PC-9 (cell line): ENCODE results near the gene MAP3K13.

ENCODE experiments used
- EZH2 ChIP-seq: fragments of 200-600 bp; sonication (generic); IDR thresholded peaks from 2 replicates; pipeline ENCODE4 v1.8.0; 2017; ENCODE audit warnings: antibody characterized with exemption, low read depth
- TF ChIP-seq, protein P1 (sequence below): fragments of 200-600 bp; sonication (generic); conservative IDR thresholded peaks from 2 replicates; pipeline ENCODE4 v1.6.1; 2017; ENCODE audit warnings: mixed run types, antibody characterized with exemption, mild to moderate bottlenecking, moderate library complexity

DNA sequence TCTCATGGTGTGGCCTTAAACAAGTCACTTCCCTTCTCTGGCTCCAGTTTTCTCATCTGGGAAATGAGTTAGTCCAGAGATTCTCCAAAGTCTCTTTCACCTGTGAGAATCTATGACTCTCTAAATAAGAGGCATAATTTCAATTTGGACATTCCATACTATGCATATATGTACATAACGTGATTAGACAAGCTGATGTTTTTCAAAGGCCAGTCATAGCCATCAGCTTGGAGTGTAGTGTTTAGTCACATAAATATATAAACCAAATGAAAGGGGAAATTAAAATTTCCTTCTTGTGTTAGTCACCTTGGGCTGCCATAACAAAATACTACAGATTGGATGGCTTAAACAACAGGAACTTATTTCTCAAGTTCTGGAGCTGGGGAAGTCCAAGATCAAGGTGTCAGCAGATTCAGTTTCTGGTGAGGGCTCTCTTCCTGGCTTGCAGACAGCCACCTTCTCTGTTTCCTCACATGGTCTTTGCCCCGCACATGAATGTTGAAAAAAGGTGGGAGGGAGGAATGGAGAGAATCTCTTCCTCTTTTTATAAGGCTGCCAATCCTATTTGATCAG lies 116.5 kb downstream of the MAP3K13 start:
- TF ChIP-seq, protein P1, sequence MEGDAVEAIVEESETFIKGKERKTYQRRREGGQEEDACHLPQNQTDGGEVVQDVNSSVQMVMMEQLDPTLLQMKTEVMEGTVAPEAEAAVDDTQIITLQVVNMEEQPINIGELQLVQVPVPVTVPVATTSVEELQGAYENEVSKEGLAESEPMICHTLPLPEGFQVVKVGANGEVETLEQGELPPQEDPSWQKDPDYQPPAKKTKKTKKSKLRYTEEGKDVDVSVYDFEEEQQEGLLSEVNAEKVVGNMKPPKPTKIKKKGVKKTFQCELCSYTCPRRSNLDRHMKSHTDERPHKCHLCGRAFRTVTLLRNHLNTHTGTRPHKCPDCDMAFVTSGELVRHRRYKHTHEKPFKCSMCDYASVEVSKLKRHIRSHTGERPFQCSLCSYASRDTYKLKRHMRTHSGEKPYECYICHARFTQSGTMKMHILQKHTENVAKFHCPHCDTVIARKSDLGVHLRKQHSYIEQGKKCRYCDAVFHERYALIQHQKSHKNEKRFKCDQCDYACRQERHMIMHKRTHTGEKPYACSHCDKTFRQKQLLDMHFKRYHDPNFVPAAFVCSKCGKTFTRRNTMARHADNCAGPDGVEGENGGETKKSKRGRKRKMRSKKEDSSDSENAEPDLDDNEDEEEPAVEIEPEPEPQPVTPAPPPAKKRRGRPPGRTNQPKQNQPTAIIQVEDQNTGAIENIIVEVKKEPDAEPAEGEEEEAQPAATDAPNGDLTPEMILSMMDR: no peak
- TF ChIP-seq EZH2: no peak
